GM21529 (cell line): Measurements from ENCODE around the gene VPS8.
"Not testable (repeated sequence)": the region's sequence is repeated elsewhere in the genome, so short reads cannot be mapped to it uniquely, and the experiment has no call there.

ENCODE experiments used
- ATAC-seq: cut with Tn5 transposase; IDR thresholded peaks from one replicate; pipeline ENCODE4 v1.9.1; 2021; ENCODE audit not compliant: unreplicated experiment

Gene VPS8

DNA sequence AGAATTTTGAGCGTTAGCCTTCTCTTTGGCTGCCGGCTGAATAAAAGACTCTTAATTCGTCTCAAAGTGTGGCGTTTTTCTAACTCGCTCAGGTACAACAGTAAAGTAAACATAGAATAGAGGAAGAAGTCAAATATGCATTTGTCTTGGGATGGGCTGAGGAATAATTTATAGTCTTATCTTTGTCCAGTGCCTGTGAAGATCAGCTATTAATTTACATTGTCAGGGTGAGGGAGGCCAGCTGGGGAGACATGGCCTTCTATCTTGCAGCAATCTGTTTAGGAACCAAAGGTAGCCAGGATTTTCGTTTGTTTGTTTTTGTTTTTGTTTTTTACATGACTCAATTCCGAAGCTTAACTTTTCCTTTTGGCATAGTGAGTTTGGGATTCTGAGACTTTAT is 100.2 kb downstream of the VPS8 start:
- no peak for ATAC-seq

- no peak for ATAC-seq
Measured at GRCh38 chr3:184914628-184915027, 102.7 kb downstream of the VPS8 start.

GRCh38 chr3:184918750-184919149 is 106.8 kb downstream of the VPS8 start:
- no peak for ATAC-seq

GRCh38 chr3:184919651-184920050 is 107.7 kb downstream of the VPS8 start:
- no peak for ATAC-seq

DNA sequence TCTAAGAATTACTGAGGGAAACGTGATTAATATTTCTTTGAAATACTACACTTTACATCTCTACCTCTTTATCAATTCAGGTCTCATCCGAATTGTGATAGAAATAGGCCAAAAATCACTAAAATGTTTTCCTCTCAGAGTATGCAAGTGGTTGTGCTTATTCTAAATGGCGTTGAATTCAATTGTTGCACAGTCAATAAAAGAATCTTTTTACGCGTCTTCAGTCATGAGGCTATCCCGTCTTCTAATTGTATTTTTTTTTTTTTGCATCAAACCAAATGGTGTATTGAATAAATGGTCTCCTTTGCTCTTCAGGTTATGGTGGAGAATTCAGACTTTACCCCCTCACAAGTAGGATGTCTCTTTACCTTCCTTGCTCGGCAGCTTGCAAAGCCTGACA is 112.6 kb downstream of the VPS8 start:
- ATAC-seq: no peak

- no peak for ATAC-seq
Measured at GRCh38 chr3:184927796-184928315, 115.9 kb downstream of the VPS8 start.

DNA sequence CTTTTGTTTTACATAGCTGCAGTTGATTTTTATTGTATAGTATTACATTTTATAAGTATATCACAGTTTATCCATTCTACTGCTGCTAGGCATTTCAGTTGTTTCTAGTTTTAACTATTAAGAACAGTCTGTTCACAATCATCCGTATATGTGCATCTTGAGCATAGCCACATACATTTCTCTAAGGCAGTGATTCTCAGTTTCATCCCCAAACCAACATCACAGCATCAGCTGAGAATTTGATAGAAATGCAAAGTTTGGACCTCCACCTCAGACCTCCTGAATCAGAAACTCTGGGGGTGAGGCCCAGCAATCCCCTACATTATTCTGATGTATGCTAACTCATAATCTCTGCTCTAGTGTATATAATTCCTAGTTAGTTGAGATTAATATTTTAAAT is 120.8 kb downstream of the VPS8 start:
- ATAC-seq: no peak

DNA sequence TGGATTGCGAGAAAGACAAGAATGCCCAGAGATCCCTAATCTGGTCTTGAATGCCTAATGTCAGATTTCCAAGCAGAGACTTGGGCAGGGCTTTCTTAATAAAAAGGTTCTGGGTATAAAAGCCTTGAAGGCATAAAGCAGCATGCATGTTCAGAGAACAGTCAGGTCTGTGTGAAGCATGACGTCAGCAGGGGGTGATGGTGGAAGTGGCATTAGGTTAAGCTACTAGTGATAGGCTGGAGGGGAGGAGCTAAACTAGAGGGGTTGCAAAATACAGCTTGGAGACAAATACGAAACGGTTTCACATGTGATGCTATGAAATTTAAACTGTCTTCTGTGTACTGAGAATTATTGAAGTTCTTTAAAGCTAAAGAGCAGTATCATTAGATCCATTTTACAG is 125.6 kb downstream of the VPS8 start:
- ATAC-seq: no peak

DNA sequence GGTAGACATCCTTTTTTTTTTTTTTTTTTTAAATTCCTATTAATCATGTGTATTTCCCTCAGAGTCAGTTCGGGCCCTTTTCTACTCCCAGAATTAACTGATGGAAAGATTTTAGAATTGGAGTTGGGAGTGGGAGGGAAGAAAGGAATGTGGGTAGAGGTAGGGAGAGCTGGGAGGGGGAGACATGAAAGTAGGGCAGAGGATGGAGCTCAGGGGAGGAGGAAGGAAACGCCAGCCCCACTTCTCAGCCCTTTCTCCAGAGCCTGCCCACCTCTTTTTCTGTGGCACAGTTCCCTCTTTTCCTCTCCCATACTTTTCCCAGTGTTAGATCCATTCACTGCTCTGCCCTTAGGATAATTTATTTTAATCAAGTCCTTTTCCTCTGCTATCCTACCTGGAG is 129.4 kb downstream of the VPS8 start:
- ATAC-seq: no peak

GRCh38 chr3:184942735-184943134 is 130.8 kb downstream of the VPS8 start:
- no peak for ATAC-seq

DNA sequence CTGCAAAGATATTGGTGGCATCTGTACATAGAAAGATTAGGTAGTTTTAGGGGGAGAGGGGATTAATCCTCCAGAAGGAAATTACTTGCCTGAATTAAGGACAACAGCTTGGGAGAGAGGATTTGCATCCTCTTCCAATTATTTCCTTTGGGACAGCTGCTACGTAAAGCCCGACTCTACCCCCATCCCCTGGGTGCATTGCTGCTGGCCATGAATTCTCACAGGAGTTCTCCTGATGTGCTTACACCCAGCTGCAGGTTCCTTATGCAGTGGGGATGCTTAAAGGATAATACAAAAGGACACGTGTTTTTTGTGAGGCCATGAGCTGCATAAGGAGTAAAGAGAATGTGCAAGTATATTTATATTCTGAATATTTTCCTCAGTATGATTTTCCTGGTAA is 132.3 kb downstream of the VPS8 start:
- no peak for ATAC-seq

DNA sequence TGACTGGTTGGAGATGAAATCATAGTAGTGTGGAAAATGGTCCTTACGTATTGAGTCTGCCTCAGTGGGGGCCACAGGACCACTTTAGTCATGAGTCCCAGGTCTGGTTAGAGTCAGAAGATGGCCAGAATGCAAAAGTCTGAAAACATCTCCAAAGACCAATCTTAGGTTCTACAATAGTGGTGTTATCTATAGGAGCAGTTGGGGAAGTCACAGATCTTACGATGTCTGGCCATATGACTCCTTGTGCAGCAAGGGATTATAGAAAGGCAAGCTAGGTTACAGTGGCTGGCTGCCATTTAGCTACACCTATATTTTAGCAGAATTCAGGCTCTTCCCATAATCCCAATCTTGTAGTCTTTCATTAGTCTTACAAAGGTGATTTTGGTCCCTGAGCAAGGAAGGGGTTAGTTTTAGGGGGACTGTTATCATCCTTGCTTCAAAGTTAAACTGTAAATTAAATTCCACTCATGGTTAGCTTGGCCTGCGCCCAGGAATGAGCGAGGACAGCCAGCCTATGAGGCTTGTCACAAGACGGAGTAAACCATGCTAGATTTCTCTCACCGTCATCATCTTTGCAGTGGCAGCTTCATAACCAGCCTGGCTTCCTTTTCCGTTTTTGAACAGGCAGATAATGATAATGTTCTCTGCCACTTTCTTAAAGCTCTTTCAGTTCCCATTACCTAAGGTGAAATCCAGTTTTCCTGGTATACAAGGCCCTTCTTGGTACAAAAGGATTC is 134.1 kb downstream of the VPS8 start:
- ATAC-seq: no peak

GRCh38 chr3:184946917-184947316 is 135.0 kb downstream of the VPS8 start:
- ATAC-seq: no peak

- ATAC-seq: no peak
Measured at GRCh38 chr3:184949251-184949965, 137.4 kb downstream of the VPS8 start.

- not testable (repeated sequence) for ATAC-seq
Measured at GRCh38 chr3:184950816-184951215, 138.8 kb downstream of the VPS8 start.

GRCh38 chr3:184952671-184953070 is 140.7 kb downstream of the VPS8 start:
- no peak for ATAC-seq

- ATAC-seq: no peak
Measured at GRCh38 chr3:184953401-184953800, 141.4 kb downstream of the VPS8 start.

- ATAC-seq: no peak
Measured at GRCh38 chr3:184954251-184954650, 142.3 kb downstream of the VPS8 start.

DNA sequence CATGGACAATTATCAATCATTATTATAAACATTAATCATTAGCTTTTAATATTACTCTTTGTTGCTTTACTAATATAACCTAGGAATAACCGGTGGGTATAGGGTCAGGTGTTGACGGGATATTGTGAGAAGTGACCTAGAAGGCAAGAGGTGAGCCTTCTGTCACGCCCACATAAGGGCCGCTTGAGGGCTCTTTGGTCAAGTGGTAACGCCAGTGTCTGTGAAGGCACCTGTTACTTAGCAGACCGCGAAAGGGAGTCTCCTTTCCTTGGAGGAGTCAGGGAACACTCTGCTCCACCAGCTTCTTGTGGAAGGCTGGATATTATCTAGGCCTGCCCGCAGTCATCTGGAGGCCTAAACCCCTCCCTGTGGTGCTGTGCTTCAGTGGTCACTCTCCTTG is 142.9 kb downstream of the VPS8 start:
- ATAC-seq: not testable (repeated sequence)

- no peak for ATAC-seq
Measured at GRCh38 chr3:184965639-184966430, 153.9 kb downstream of the VPS8 start.

DNA sequence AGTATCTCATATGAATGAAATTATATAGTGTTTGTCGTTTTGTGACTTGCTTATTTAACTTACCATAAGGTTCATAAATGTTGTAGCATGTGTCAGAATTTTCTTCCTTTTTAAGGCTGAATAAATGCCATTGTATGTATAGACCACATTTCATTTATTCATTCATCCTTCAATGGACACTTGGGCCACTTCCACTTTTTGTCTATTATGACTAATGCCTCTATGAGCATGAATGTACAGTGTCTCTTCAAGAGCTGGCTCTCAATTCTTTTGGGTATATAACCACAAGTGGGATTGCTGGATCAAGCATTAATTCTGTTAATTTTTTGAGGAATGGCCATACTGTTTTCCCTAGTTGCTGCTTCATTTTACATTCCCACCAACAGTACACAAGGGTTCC is 156.1 kb downstream of the VPS8 start:
- ATAC-seq: no peak

DNA sequence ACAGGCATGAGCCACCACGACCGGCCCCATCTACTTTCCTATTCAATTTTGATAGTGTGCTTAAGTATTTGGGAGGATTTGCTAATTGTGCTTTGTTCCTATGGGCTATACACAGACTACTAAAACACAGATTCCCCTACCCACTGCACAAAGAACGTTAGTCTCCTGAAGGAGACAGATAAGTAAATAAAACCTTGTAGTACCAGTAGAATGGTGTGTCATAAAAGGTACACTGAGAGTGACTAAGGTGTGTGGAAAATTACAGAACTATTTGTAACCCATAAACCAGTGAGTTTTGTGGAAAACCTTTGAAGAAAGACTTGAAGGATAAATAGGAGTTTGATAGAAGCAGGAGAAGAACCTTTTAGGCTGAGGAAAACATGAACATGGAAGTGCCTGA is 158.2 kb downstream of the VPS8 start:
- no peak for ATAC-seq
